Measurements from ENCODE around the gene STK10.

GRCh38 chr5:172180936-172181335, 7.1 kb downstream of the STK10 start:
- no peak for TF ChIP-seq CTCF (conservative IDR thresholded peaks at IDR 0.05 in 1 of 2, IDR thresholded peaks at IDR 0.05 in 1 of 2; ENCODE audit: extremely low read depth in 1 of 2, insufficient read depth in 1 of 2, low read depth in 1 of 2, low read length in 2 of 2)
- TF ChIP-seq EZH2 (IDR thresholded peaks at IDR 0.05; ENCODE audit: borderline replicate concordance, low read length), result no peak
